Activated naive CD4-positive, alpha-beta T cell treated with anti-CD3 and anti-CD28 coated beads, Interleukin-2, amount 50 U/mL, for 16 hours (primary cell): ENCODE data around the gene DSC3.
"Not testable (repeated sequence)": the region's sequence is repeated elsewhere in the genome, so short reads cannot be mapped to it uniquely, and the experiment has no call there.

Experiments
- DNase-seq: peaks from one replicate; pipeline ENCODE4 v3.0.0-alpha.2; 2020

The DSC3 gene

DNA sequence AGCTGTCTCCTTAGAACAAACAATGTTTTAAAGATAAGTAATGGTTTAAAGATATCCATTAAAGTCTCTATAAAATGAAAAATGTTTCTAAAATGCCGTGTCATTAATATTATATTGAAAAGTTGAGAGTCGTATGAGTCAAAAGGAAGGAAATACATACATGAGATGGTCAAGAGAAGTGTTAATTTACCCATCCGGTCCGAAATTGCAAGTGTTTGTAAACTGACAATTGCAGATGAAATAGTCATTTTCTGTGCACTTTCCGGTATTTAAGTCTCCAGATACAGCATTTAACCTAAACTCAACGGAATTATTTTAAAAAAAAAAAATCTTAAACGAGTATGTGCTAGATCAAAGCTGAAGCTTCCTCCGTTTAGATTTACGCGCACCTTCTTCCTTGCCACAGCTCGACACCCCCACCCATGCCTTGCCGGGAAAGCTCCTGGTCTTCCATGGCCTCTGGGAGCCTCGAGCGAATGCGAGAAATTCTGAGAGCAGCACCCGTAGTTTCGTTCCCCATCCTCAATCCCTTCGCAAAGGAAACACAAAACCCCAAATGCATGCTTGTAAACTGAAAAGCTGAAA is 1.8 kb downstream of the DSC3 start:
- DNase-seq, result no peak

DNA sequence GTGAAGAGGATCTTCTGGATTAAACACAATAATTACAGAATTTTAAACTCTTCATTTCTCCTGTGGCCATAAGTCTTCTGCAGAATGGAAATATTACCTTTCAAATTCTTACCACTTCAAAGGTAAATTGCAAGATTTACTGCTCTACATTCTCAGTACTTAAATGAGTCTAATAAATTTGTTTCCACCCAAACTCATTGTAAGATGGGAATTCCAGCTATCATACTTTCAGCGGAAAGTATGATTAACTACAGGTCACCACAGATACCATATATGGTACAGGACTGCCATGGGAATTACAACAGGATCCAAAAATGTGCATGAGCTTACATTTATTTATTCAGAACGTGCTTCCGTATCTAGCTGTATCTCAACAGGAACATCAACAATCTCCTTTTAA is 3.1 kb downstream of the DSC3 start:
- no peak for DNase-seq

DNA sequence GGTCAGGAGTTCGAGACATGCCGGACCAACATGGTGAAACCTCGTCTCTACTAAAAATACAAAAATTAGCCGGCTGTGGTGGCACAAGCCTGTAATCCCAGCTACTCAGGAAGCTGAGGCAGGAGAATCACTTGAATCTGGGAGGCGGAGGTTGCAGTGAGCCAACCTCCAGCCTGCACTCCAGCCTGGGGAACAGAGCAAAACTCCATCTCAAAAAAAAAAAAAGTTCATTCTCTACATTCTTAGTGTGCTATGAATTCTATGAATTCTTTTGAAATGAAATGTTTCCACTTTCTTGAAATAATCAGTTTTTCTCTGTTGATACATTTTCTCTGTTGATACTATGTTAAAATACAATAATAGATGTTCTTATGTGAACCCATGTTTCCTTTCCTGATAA is 4.9 kb downstream of the DSC3 start:
- not testable (repeated sequence) for DNase-seq

DNA sequence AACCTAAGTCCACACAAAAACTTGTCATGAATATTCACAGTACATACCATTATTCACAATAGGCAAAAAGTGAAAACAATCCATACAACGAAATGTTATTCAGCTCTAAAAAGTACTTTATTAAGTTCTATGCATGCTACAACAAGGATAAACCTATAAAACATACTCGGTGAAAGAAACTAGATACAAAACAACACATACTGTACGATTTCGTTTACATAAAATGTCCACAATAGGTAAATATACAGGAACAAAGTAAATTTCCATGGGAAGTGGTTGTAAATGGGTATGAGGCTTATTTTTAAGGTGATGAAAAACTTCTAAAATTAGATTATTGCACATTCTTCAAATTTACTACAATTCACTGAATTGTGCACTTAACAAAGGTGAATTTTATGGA is 8.0 kb downstream of the DSC3 start:
- DNase-seq, result no peak

DNA sequence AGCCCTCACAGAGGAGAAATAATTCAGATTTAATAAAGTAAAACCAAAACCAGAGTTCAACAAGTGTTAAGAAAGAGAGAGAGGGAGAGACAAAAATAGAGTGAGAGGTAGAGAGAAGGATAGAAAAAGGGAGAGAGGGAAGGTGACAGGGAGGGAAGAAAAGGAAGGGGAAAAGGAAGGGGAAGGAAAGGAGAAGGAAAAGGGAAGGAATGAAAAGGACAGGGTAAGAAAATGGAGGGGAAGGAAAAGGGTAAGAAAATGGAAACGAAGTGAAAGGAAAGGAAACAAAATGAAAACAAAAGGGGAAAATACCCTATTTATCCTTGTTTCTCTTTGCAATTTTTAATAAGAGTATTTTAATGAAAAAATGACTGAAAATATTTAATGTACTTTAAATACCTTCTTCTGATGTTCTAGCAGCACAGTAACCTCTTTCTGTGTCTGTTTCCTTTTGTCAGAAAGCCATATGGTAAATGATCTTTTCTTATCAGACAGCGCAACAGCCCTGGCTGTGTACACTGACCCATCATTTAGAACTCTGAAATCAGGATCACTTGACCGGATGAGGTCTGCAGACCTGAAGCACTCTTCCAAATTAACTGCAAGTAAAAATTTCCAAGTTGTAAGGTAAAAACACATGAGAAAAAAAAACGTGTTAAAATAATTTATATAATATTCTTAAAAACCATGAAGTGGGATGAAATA is 11.8 kb downstream of the DSC3 start:
- no peak for DNase-seq

DNA sequence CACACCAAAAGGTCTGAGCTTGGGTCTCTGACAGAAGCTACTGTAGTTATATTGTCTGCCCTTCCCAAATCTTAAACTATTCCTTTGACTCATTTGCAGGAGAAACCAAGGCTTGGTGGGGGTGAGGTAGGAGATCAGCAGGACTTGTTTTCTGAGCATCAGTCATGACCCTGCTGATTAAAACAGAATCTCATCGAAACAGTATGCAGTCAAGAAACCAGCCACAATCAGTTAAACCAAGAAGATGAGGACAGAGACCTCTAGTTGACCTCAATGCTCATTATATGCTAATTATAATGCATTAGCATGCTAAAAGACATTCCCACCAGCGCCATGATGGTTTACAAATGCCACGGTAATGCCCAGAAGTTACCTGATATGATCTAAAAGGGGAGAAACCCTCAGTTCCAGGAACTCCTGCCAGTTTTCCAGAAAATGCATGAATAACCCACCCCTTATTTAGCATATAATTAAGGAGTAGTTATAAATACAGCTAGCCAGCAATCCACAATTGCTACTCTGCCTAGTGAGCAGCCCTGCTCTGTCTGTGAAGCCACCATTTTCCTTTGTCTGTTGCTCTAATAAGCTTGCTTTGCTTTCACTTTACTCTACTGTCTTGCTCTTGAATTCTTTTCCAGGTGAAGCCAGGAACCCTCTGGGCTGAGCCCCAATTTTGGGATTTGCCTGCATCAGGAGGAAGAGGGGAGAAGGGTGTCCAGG is 26.7 kb downstream of the DSC3 start:
- DNase-seq, result no peak

DNA sequence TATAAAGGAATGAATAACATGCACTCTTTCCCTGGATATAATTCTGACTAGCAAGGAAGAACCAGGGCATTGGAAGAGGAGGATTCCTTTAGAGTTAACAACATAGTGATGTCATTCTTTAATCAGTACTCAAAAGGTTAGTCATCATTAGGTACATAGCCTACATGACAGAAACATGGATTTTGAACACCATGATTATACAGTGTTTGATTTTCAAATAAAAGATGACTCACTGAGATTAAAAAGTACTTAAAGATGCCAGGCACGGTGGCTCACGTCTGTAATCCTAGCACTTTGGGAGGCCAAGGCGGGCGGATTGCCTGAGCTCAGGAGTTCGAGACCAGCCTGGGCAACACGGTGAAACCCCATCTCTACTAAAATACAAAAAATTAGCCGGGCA is 31.1 kb downstream of the DSC3 start:
- DNase-seq, result not testable (repeated sequence)

DNA sequence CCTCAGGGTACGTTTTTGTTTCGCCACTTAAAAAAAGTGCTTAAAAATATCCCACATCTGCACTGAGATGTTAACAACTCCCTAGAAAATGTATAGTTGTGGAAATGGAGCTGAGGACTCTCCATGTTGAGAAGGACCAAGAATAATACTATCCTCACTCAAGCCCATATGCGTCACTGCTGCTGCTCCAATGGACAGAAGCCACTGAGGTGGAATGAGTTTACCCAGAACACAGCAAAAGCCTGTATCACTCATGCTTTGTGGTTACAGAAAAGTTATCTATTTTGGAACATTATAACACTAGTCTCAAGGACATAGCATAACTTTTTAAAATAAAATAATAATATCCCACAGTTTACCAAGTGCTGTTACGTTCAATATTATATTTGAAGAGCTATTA is 31.9 kb downstream of the DSC3 start:
- DNase-seq, result no peak

DNA sequence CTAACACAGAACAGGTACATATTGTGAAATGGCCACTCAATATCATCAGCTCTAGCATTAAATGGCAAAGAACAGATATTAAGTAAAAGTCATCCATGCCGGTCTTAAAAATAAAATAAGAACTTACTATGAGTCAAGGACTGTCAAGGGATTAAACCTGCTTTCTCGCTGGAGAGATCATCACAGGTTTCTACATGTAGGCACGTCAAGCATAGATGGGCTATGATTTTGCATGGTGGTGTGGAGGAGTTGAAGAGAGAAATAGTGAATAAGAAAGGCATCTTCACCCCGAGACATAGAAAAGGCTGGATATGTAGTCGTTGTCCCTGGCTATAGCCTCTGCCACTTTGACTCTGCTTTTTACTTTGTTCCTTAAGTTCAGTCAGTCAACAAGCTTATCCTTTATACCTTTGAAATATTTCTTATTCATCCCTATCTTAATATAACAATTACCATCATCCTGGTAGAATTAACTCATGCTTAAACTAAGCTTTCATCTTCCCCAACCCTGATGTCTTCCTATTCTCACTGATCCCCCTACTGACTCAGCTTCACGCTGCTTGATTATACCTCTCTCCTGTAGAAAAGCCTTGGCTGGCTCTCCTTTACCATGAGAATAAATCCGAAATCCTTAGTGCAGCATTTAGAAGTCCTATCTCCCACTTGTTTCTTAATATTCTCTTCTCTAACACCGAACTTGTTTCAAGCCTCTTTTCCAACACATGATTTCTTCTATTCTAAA is 42.5 kb downstream of the DSC3 start:
- DNase-seq, result no peak

DNA sequence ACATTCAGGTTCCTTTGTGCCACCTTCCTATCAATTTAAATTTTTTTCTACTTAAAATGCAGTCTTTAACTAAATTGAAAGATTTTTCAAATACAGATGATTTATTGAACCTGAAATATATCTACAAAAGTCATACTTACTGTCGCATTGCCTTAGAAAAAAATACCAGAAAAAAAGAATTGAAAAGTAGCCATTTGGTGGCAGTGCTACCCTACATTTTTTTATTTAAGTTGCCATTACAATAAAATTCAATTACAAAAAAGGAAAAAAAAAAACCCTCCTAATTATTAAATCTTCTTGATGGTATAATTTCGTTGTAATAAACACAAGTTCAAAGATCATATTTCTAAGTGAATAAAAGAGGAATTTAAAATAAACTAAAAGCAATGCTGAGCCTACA is 43.4 kb downstream of the DSC3 start:
- no peak for DNase-seq

DNA sequence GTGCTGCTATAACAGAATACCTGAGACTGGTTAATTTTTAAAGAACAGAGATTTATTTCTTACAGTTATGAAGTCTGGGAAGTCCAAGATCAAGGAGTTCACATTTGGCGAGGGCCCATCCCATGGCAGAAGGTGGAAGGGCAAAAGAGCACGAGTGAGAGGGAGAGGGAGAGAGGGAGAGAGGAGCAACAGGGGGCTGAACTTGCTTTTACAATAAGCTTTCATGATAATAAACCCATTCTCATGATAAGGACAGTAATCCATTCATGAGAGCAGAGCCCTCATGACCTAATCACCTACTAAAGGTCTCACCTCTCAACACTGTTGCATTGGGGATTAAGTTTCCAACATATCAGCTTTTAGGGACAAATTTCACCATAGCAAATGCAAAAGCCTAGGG is 45.3 kb downstream of the DSC3 start:
- DNase-seq, result no peak

DNA sequence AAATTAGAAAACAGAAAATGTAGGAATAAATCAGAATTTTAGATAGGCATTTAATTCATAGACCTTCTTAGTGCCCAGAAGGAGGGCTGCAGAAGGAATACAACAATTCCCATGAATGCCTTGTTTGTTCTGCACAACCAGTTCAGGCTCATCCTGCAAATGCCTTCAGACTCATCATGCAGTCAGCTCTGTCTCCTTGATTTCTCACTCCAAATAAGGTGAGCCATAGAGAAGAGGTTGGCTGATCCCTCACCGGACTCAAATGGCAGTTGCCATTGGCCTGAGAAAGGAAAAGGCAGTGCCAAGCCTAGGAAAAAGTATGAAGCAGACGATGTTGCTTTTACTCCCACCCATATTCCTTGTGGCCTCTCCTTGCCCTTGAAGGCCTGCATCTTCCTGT is 50.3 kb downstream of the DSC3 start:
- DNase-seq, result no peak

DNA sequence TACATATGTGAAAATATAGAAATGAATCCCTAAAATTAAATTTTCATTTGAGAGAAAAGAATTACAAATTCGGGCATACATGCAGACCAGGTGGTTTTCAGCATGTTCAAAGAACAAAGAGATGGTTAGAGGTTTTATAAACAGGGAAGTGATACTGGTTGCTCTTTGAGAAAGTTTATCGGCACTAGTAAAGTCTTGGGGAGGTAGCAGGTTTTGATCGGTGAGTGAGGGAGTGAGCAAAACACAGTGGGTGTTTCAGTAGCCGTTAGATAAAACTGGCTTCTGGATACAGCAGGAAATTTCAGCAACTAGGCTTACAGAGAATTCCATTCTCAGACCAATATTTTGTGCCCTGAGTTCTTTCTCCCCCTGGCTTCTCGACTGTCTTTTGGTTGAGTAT is 51.1 kb downstream of the DSC3 start:
- DNase-seq, result no peak

DNA sequence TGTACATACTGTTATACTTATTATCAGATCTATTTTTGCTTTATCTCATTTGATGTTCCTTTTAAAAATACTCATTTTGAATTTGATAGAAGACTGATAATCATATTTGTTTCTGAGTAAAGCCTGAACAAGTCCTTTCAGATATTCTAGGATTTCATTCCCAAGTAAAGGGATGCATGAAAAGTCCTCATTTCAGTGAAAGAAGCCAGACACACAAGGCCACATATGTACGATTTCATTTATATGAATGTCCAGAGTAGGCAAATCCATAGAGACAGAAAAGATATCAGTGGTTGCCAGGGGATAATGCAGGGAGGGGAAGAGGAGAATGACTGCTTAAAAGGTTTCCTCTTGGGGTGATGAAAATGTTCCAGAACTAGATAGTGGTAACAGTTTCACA is 53.4 kb downstream of the DSC3 start:
- no peak for DNase-seq

DNA sequence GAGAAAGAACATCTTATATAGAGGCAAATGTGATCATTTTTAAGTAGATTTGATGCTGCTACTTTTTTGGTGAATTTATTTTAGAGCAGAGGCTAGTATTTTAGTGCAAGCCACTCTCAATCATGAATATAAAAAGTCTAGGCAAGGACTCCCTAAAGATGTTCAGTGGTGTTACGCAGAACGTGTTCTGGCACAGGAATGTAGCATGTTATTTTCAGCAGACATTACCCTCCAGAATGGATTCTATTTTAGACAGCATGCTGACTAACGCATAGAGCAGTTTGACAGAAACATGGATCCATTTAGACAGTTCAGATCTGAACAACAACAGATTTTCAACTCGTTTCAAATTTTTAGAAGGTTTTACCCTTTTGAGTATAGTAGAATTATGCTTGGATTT is 54.1 kb downstream of the DSC3 start:
- no peak for DNase-seq

DNA sequence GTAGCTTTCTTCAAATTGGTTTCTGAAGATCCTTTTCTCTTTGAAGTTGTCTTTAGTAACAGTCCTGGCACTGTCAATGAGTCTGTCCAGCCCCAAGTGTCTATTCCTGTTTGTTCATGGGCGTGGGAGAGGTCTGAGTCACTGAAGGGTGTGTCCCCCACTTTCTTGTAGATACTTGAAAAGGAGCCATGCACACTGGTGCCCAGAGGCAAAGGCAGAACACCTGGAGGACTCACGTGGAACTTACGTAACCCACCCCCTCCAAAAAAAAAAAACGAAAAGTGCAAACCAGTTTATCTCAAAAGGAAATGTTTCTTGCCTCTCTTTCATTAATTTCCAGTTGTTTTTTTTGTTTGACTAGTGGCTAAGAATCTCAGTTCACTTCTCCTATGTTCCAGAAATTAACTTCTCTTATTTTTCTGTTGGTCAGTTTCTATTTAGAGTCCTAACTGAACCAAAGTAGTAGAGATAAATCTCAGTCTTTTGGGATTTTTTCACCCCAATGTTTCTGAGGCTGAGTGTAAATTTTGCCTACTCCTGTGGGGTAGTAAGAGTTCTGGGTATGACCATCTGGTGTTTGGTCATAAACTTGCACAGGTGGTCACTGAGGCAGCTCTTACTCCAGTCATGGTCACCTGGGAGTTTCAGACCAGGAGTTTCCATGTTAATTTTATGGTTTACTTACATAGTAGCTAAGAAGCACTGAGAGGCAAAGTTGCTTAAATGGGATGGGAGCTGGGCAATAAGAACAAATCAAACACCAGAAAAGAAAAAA is 54.9 kb downstream of the DSC3 start:
- DNase-seq, result no peak

DNA sequence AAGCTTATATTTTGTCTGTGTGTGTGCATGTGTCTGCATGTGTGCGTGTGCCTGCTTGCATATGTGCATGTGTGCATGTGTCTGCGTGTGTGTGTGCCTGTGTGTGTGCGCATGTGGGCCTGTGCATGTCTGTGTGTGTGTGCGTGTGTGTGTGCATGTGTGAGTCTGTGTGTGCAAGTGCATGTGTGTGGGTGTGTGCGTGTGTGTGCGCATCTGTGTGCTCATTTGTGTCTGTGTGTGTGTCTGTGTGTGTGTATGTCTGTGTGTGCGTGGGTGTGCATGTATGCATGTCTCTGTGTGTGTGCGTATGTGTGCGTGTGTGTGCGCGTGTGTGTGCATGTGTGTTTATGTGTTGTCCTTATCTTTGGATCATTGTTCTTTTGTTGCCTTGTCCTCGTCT is 56.8 kb downstream of the DSC3 start:
- DNase-seq, result no peak

DNA sequence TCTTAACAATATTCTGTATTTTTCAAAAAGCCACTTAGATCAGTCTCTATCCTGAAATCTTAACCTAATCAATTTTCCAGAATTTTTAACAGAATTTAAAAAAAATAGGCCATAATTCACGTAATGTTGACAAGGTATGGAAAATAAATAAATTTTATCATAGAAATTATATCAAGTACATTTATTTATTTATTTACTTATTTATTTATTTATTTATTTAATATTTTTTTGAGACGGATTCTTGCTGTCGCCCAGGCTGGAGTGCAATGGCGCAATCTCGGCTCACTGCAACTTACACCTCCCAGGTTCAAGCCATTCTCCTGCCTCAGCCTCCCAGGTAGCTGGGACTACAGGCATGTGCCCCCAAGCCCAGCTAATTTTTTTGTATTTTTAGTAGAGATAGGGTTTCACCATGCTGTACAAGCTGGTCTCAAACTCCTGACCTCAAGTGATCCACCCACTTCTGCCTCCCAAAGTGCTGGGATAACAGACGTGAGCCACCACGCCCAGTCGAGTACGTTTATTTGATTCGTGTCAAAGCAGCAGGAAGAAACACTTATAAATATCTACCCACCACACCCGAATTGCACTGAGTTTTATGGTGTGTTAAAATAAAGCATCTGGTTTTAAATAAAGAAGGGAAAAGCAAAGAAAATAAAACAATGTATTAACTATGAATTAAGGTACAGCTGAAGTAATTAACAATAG is 60.1 kb downstream of the DSC3 start:
- DNase-seq, result no peak

DNA sequence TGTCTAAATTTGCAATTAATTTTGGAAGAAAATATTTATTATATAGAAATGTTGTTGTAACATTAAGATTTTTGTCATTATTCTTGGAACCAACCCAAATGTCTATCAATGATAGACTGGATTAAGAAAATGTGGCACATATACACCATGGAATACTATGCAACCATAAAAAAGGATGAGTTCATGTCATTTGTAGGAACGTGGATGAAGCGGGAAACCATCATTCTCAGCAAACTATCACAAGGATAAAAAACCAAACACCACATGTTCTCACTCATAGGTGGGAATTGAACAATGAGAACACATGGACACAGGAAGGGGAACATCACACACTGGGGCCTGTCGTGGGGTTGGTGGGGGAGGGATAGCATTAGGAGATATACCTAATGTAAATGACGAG is 64.5 kb downstream of the DSC3 start:
- DNase-seq, result not testable (repeated sequence)

DNA sequence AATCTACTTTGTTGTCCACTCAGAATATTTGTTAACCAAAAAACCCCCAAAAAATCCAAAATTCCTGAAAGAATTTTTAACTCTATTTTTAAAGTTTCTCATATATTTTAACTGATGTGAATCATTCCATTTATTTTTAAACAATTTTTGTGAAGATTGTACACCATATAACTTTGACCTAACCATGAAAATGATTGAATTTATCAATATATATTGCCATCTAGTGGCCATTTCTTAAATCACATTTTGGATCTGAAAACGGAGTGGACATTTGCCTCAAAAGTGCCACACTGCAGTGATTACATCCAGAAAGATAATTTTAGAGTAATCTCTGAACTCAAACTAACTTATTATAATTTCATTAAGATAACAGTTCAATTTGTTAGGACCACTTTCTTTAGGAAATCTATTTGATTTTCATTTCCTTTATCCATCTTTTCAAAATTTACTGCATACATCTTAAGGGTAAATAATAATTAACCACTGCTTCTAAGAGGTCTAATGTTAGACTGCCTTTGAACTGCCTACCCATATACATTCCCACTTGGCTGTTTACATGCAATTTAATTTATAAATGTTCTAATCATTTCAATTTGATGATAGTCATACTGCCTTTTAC is 71.1 kb downstream of the DSC3 start:
- no peak for DNase-seq

DNA sequence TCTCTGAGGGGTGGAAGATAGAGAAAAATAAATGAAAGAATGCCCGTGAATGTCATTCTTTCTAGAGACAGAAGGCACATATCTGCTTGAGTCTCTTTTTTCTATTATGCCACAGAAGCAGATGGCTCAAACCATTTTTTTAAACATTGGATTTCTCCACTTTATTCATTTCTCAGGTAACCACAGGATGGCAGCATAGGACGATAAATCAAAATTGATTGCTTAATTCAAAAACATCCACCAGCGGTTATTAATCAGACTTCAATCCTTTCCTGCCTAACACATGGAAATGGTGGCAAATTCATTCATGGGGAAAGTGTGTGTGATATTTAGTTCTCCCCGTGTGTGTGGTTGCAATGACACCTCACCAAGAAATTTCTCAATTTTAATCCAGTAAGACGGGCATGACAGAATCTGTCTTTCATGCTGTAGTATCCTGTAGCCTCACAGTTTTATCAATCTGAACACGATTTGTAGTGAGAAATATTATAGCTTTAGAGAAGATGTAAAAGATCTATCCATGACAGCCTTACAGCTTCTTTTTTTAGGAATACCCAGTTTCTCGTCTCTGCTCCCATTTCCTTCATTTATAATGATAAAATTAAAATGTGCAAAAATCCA is 72.2 kb downstream of the DSC3 start:
- no peak for DNase-seq
